Right renal cortex interstitium (tissue), 3 donors: ENCODE results near the gene GLYAT. TPM values are rescaled to one million over a fixed set of nuclear protein-coding genes. Genes with fewer than 3 reads are reported as not detected.
A peak's percentile ranks its signal among the peaks of the same experiment; 100 is the strongest.

Experiments
- DNase-seq, 3 donors: peaks; one replicate each; pipeline ENCODE4 v3.0.0-alpha.2; 2013; ENCODE audit warnings: low read depth in 3 of 3, low spot score in 2 of 3
- polyA plus RNA-seq, 3 donors: library from polyadenylated mRNA; unstranded; fragments of 120-200 nt; gene quantifications; one replicate each; pipeline ENCODE4 v1.2.1, GENCODE V29; 2013; ENCODE audit not compliant: insufficient read length in 3 of 3

GLYAT gene
- 100 to 1,000 TPM; 142 to 200 (median 185) TPM for polyA plus RNA-seq

GRCh38 chr11:58731819-58732218, at the start of gene GLYAT:
Gene GLYAT, minus strand, starts transcription at chr11:58731943. Its CDS starts 7,447 bp downstream, at chr11:58724496.
- DNase-seq = no peak

GRCh38 chr11:58781345-58781744, 49.6 kb upstream of the GLYAT start:
- DNase-seq = no peak

GRCh38 chr11:58780578-58780977, 48.8 kb upstream of the GLYAT start:
- DNase-seq = no peak

- no peak for DNase-seq
Observed at GRCh38 chr11:58776891-58777710, 45.4 kb upstream of the GLYAT start.

GRCh38 chr11:58775066-58775708, 43.4 kb upstream of the GLYAT start:
- no peak for DNase-seq

- no peak for DNase-seq
Observed at GRCh38 chr11:58774164-58774593, 42.4 kb upstream of the GLYAT start.

- DNase-seq = no peak
Observed at GRCh38 chr11:58773337-58773736, 41.6 kb upstream of the GLYAT start.

- no peak for DNase-seq
Observed at GRCh38 chr11:58772329-58773285, 40.9 kb upstream of the GLYAT start.

- DNase-seq = no peak
Observed at GRCh38 chr11:58771458-58771855, 39.7 kb upstream of the GLYAT start.

GRCh38 chr11:58770627-58771457, 39.1 kb upstream of the GLYAT start:
- no peak for DNase-seq

GRCh38 chr11:58770166-58770565, 38.4 kb upstream of the GLYAT start:
- DNase-seq = no peak

- DNase-seq = no peak
Observed at GRCh38 chr11:58769308-58769707, 37.6 kb upstream of the GLYAT start.

GRCh38 chr11:58768137-58768536, 36.4 kb upstream of the GLYAT start:
- DNase-seq = no peak

GRCh38 chr11:58765078-58765477, 33.3 kb upstream of the GLYAT start:
- no peak for DNase-seq

- DNase-seq = no peak
Observed at GRCh38 chr11:58763120-58763490, 31.4 kb upstream of the GLYAT start.

- peak in 1 of 3 donors; percentile 4 for DNase-seq
Observed at GRCh38 chr11:58762284-58763119, 30.8 kb upstream of the GLYAT start.

- no peak for DNase-seq
Observed at GRCh38 chr11:58757439-58757838, 25.7 kb upstream of the GLYAT start.

GRCh38 chr11:58745705-58746364, 14.1 kb upstream of the GLYAT start:
- DNase-seq = no peak
